ENCODE measurements around the gene B4GALNT3. TPM values are rescaled to one million over a fixed set of nuclear protein-coding genes. Genes with fewer than 3 reads are reported as not detected.
A peak's percentile ranks its signal among the peaks of the same experiment; 100 is the strongest.

The B4GALNT3 gene
- total RNA-seq, 1 donor from 2014 or later, result 8.6 TPM

DNA sequence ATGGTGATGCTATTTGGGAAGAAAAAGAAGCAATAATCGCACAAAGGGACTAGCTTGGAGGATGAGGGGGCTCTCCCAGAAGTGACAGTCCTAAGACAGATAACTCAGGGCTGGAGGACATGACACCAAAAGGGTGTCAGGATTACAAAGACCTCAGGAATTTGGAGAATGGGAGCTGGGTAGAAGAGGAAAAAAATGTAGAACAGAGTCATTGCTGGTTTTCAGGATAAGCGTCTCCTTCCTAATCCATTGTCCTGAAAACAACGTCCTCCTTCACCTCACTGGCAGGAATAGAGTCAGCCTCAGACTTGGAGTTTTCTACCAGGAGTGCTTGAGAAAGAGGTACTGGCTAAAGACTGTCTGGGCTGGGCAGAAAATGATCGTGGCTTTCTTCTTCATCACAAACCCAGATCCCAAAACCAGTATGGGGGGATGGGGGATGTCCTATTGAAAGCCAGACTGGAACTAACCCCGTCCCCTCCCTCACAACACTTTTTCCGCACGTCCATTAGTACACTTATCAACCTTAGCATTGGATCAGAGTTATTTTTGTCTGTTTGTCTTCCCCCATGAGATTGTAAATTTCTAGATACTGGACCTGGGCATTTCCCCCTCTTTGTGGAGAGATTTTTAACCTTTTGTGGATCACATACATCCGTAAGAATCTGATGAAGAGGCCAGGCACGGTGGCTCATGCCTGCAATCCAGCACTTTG, 14.3 kb downstream of the B4GALNT3 start:
- Mint-ChIP-seq H3K4me3 (no peak overlapping the region), H3K36me3 (ENCODE audit: low read depth) (no peaks in the 10 kb centered on the region), H3K9me3 (no peaks in the 10 kb centered on the region), H3K4me1 (ENCODE audit: low read depth) (peaks cover 7% of the 10 kb centered on the region), H3K27me3 (ENCODE audit: insufficient read depth) (peaks cover 11% of the 10 kb centered on the region), H3K27ac (no peak overlapping the region)
- intact Hi-C loops (cut with micrococcal nuclease), result no loop called here
- no peak for DNase-seq (ENCODE audit: low spot score)

DNA sequence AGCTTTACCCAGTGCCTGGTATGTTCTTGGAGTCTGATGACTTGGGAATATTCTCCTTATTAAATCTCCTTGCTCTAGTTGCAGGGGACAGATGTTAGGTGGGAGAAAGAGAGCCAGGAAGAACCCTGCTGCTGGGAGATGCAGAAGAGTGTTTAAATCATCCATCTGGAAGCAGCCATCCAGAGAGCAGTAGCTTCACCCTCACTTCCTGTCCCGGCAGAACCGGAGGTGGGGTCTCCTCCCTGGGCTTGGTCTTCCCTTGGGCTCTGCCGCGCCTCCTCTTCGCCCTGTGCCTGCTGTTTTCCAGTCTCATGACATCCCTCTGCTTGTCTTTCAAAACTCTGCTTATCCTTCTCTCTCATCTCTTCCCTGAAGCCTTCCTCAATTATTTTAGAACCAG, 15.5 kb downstream of the B4GALNT3 start:
- intact Hi-C loops (cut with micrococcal nuclease), result no loop called here
- H3K4me3 Mint-ChIP-seq, result no peak overlapping the region
- H3K27ac Mint-ChIP-seq, result no peak overlapping the region
- peaks cover 13% of the 10 kb centered on the region for H3K27me3 Mint-ChIP-seq (ENCODE audit: insufficient read depth)
- no peaks in the 10 kb centered on the region for H3K9me3 Mint-ChIP-seq
- H3K4me1 Mint-ChIP-seq (ENCODE audit: low read depth), result peaks cover 7% of the 10 kb centered on the region
- H3K36me3 Mint-ChIP-seq (ENCODE audit: low read depth), result no peaks in the 10 kb centered on the region
- no peak for DNase-seq (ENCODE audit: low spot score)

DNA sequence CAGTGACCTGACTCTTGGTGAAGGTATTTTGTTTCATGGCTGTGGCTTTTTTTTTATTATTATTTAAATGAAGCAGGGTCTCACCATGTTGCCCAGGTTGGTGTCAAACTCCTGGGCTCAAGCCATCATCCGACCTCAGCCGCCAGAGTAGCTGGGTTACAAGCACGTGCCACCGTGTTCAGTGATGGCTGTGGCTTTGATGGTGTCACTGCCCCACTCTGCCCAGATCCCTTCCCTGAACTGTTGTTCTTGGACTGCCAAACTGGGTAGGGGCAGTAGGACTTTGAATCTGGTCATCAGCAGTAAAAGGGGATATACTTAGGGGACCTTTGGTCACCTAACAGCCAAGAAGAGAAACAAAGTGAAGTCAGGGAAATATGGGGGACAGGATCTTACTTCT, 19.4 kb downstream of the B4GALNT3 start:
- H3K9me3 Mint-ChIP-seq, result no peaks in the 10 kb centered on the region
- H3K27ac Mint-ChIP-seq, result no peak overlapping the region
- H3K27me3 Mint-ChIP-seq (ENCODE audit: insufficient read depth), result peaks cover 16% of the 10 kb centered on the region
- no peak for DNase-seq (ENCODE audit: low spot score)
- peaks cover 7% of the 10 kb centered on the region for H3K4me1 Mint-ChIP-seq (ENCODE audit: low read depth)
- intact Hi-C loops (cut with micrococcal nuclease), result no loop called here
- no peak overlapping the region for H3K4me3 Mint-ChIP-seq
- no peaks in the 10 kb centered on the region for H3K36me3 Mint-ChIP-seq (ENCODE audit: low read depth)

DNA sequence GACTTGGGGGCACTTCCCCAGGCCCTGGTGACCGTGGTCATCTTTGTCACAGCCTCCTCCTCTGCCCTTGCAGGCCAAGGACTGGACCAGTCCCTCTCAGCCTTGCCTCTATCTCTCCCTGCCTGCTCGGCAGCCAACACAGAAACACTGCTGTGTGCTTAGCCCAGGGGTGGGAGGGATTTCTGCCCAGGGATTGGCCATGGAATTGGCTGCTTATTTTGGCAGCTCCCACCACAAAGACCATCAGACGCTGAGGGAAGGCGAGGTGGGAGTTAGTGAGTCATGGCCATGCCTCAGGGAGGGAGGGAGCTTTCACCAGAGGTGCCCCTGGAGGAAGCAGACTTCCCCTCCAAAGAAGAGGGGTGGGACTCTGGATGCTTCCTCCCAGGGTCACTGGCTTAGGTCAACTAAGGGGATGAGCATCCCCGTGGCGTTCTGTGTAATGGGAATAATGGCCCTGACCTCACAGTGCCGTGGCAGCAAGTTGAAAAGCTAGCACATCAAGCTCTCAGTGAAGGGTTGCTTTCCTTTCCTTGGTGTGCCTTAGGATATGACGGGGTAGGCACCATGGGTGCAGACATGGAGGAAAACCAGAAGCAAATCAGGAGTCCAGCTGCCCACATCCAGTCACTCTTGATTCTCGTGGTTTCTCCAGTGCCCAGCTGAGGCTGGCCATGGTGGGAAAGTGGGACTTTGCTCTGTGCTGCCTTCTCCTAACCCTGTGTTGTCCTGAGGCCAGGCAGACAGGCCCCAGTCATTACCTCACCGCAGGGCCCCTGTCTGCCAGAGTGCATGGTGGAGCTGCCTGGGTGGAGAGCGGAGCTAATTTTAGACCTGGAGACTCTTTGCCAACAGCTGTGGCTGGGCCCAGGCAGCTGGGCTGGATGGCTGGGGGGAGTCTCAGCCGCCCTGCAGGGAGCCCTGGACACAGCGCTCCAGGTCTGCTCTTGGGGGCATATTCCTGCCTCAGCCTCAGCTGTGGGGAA, 21.4 kb downstream of the B4GALNT3 start:
- Mint-ChIP-seq H3K4me3 (no peak overlapping the region), H3K9me3 (no peaks in the 10 kb centered on the region), H3K4me1 (ENCODE audit: low read depth) (no peaks in the 10 kb centered on the region), H3K27me3 (ENCODE audit: insufficient read depth) (peaks cover 13% of the 10 kb centered on the region), H3K27ac (no peak overlapping the region), H3K36me3 (ENCODE audit: low read depth) (no peaks in the 10 kb centered on the region)
- intact Hi-C loops (cut with micrococcal nuclease), result no loop called here
- DNase-seq (ENCODE audit: low spot score), result no peak

DNA sequence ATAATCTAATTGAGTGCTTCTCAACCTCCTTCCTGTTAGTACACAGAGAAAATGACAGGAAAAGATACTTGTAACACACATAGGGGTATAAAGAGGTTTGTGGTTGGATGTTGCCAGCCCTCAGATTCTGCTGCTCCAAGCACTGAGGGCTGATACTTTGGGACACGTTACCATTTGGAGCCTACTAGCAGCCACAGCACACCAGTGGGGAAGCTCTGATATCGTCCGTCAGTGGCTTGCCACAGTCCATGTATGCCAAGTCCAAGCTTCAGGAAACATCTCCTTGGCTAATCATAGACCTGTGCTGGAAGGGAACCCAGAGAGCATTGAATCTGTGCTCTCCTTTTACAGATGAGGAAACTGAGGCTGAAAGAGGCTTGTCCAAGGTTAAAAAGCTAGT, 22.3 kb downstream of the B4GALNT3 start:
- H3K4me3 Mint-ChIP-seq, result no peak overlapping the region
- H3K36me3 Mint-ChIP-seq (ENCODE audit: low read depth), result peaks cover 3% of the 10 kb centered on the region
- DNase-seq (ENCODE audit: low spot score), result no peak
- no peaks in the 10 kb centered on the region for H3K9me3 Mint-ChIP-seq
- intact Hi-C loops (cut with micrococcal nuclease), result no loop called here
- H3K4me1 Mint-ChIP-seq (ENCODE audit: low read depth), result no peaks in the 10 kb centered on the region
- H3K27ac Mint-ChIP-seq, result no peak overlapping the region
- peaks cover 11% of the 10 kb centered on the region for H3K27me3 Mint-ChIP-seq (ENCODE audit: insufficient read depth)

DNA sequence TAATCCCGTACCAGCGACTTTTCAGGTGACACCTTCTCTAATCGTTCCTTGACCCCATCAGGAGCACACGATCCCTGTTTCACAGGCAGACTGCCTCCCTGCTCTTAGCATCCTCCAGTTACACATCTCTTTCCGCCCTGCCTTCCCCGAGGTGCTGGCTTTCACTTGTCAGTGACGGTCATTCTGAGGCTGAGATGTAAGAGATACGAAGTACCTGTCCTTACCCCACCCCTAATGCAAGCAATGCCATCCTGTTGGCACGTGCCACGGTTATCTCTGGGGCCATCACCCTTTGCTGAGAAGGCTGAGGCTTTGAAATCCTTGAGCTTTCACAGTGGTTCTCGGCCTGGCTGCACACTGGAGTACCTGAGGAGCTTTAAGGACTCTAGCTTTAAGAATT, 24.4 kb downstream of the B4GALNT3 start:
- Mint-ChIP-seq H3K9me3 (no peaks in the 10 kb centered on the region), H3K4me3 (no peak overlapping the region)

DNA sequence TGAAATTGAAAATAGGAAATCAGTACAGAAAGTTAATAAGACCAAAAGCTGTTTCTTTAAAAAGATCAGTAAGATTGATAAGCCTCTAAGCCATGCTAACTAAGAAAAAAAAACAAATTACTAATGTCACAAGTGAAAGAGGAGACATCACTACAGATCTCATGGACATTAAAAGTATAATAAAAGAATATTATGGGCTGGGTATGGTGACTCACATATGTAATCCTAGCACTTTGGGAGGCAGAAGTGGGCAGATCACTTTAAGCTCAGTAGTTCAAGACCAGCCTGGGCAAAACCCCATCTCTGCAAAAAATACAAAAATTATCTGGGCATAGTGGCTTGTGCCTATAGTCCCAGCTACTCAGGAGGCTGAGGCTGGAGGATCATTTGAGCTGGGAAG, 30.5 kb downstream of the B4GALNT3 start:
- H3K27ac Mint-ChIP-seq, result no peak overlapping the region
- intact Hi-C loops (cut with micrococcal nuclease), result no loop called here

More for the DNA sequence above, 24.4 kb downstream of the B4GALNT3 start:
- no peak for DNase-seq (ENCODE audit: low spot score)
- H3K4me1 Mint-ChIP-seq (ENCODE audit: low read depth), result peaks cover 8% of the 10 kb centered on the region
- peaks cover 3% of the 10 kb centered on the region for H3K36me3 Mint-ChIP-seq (ENCODE audit: low read depth)
- H3K27me3 Mint-ChIP-seq (ENCODE audit: insufficient read depth), result peaks cover 11% of the 10 kb centered on the region
- intact Hi-C loops (cut with micrococcal nuclease), result no loop called here
- no peak overlapping the region for H3K27ac Mint-ChIP-seq

DNA sequence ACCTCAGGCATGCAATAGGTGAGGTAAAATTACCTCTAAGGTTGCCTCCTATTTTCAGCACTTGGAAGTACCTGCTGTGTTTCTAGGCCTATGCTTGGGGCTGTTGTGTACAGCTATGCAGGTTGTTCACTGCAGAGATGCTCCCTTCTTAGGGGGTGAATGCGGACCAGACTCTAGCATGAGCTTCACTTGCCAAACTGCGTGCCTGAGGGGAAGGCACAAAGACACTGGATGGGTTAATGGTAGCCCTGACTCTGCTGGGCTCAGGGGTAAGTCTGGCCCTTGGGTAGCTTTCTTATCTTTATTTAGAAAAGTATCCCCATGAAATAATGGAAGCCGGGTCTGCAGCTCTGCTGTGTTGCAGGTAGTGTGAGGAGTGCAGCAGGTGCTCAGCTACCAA, 35.7 kb downstream of the B4GALNT3 start:
- H3K4me1 Mint-ChIP-seq (ENCODE audit: low read depth), result peaks cover 17% of the 10 kb centered on the region
- H3K27me3 Mint-ChIP-seq (ENCODE audit: insufficient read depth), result peaks cover 14% of the 10 kb centered on the region
- intact Hi-C loops (cut with micrococcal nuclease), result no loop called here
- no peak overlapping the region for H3K4me3 Mint-ChIP-seq
- no peak overlapping the region for H3K27ac Mint-ChIP-seq
- no peaks in the 10 kb centered on the region for H3K9me3 Mint-ChIP-seq
- H3K36me3 Mint-ChIP-seq (ENCODE audit: low read depth), result no peaks in the 10 kb centered on the region
- no peak for DNase-seq (ENCODE audit: low spot score)

More for the DNA sequence above, 30.5 kb downstream of the B4GALNT3 start:
- peaks cover 3% of the 10 kb centered on the region for H3K36me3 Mint-ChIP-seq (ENCODE audit: low read depth)
- no peak for DNase-seq (ENCODE audit: low spot score)
- peaks cover 8% of the 10 kb centered on the region for H3K4me1 Mint-ChIP-seq (ENCODE audit: low read depth)
- H3K4me3 Mint-ChIP-seq, result no peak overlapping the region
- H3K9me3 Mint-ChIP-seq, result peaks cover 7% of the 10 kb centered on the region
- H3K27me3 Mint-ChIP-seq (ENCODE audit: insufficient read depth), result peaks cover 15% of the 10 kb centered on the region

DNA sequence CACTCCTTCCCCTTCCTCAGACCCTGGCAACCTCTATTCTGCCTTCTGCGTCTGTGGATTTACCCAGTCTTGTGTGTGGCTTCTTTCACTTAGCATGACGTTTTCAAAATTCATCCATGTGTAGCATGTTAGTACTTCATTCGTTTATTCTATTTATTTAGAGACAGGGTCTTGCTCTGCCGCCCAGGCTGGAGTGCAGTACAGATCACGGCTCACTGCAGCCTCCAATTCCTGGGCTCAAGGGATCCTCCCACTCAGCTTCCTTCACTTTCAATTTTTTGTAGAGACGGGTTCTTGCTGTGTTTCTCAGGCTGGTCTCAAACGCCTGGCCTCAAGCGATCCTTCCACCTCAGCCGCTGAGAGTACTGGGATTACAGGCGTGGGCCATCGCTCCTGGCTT, 37.0 kb downstream of the B4GALNT3 start:
- intact Hi-C loops (cut with micrococcal nuclease), result no loop called here
- H3K27ac Mint-ChIP-seq, result no peak overlapping the region
- no peak overlapping the region for H3K4me3 Mint-ChIP-seq
- H3K36me3 Mint-ChIP-seq (ENCODE audit: low read depth), result no peaks in the 10 kb centered on the region
- no peak for DNase-seq (ENCODE audit: low spot score)
- peaks cover 10% of the 10 kb centered on the region for H3K27me3 Mint-ChIP-seq (ENCODE audit: insufficient read depth)
- H3K9me3 Mint-ChIP-seq, result no peaks in the 10 kb centered on the region
- peaks cover 17% of the 10 kb centered on the region for H3K4me1 Mint-ChIP-seq (ENCODE audit: low read depth)

DNA sequence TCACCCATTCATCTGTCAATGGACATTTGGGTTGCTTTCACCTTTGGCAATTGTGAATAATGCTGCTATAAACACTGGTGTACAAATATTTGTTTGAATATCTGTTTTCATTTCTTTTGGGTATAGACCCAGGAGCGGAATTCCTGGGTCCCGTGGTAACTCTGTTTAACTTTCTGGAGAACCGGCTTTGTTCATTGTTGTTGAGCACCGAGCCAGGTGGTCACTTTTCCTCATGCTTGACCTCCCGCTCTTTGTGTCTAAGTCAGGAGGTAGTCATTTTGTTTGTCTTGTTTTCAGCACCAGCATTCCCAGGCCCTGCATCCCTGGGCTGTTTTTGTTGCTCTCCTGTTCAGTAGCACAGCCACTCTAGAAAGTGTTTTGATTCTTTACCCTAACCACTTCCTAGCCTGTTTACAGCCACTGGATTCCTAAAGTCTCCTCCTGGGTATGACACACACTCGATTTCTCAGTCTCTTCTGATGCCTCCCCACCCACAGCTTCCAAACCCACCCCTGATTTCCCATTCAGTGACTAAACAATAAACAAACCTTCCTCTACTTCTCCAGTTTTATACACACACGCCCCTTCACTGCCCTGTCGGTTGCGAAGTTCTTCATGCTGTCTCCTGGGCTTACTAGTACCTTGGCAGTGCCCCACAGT, 37.9 kb downstream of the B4GALNT3 start:
- no peaks in the 10 kb centered on the region for H3K36me3 Mint-ChIP-seq (ENCODE audit: low read depth)
- H3K27me3 Mint-ChIP-seq (ENCODE audit: insufficient read depth), result peaks cover 8% of the 10 kb centered on the region
- DNase-seq (ENCODE audit: low spot score), result no peak
- intact Hi-C loops (cut with micrococcal nuclease), result no loop called here
- no peak overlapping the region for H3K4me3 Mint-ChIP-seq
- peak overlapping the region; percentile 2 for H3K27ac Mint-ChIP-seq
- H3K4me1 Mint-ChIP-seq (ENCODE audit: low read depth), result peaks cover 17% of the 10 kb centered on the region
- no peaks in the 10 kb centered on the region for H3K9me3 Mint-ChIP-seq

DNA sequence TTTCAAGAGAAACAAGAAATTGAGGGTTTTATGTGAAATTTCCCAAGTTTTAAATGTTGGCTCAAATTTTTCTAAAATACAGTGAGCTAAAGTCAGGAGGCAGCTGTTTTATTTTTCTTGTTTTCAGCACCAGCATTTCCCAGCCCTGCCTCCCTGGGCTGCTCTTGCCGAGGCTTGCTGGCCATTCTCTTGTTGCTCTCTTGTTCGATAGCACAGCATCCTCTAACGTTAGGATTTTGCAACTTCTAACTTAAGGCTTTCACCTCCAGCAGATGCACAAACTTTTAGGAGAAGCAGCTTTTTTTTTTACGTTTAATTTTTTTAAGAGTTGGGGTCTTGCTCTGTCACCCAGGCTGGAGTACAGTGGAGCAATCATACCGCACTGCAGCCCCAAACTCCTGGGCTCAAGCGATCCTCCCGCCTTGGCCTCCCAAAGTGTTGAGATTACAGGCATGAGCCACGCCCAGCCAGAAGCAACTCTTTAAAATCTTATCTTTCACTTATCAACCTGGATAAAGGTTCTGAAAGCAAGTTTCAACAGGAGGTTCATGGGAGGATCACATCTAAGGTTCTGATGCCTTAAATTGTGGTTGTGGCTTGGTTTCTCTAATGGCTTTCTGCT, 40.2 kb downstream of the B4GALNT3 start:
- H3K9me3 Mint-ChIP-seq, result no peaks in the 10 kb centered on the region
- no peak overlapping the region for H3K27ac Mint-ChIP-seq
- intact Hi-C loops (cut with micrococcal nuclease), result no loop called here
- no peak overlapping the region for H3K4me3 Mint-ChIP-seq
- H3K4me1 Mint-ChIP-seq (ENCODE audit: low read depth), result peaks cover 24% of the 10 kb centered on the region
- H3K36me3 Mint-ChIP-seq (ENCODE audit: low read depth), result no peaks in the 10 kb centered on the region
- no peak for DNase-seq (ENCODE audit: low spot score)
- H3K27me3 Mint-ChIP-seq (ENCODE audit: insufficient read depth), result peaks cover 12% of the 10 kb centered on the region

DNA sequence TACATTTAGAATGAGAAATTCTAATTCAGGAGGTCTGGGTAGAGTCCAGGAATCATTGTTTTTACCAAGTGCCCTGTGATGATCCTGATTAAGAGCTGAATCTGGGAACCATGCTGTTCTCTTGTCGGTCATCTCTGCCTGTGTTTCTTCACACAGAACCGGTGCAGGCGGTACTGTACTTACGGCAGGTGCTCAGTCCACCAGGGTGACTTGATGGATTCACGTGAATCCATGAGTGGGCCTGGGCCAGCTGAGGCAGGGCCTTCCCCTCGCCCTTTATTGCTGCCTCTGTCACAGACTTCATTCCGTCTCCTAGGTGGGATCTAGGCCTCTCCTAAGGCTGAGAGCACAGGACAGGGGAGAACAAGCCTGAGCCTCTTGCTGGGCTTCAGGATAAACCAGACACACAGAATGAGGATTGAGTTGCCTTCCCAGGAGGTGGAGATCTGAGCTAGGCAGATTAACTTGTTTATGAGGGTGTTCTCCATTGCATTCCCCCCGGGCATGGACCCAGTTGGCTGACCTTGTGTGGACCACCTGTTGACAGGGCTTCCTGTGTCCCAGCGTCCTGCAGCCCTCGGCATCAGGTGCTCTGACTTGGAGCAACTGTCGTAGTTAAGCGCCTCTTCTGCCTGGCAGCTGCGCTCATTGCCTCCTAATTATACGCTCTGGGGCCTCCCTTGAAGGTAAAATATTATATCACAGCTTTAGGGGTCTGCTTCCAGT, 42.1 kb downstream of the B4GALNT3 start:
- Mint-ChIP-seq H3K36me3 (ENCODE audit: low read depth) (no peaks in the 10 kb centered on the region), H3K4me3 (no peak overlapping the region), H3K4me1 (ENCODE audit: low read depth) (peaks cover 24% of the 10 kb centered on the region), H3K27me3 (ENCODE audit: insufficient read depth) (peaks cover 16% of the 10 kb centered on the region), H3K27ac (no peak overlapping the region), H3K9me3 (no peaks in the 10 kb centered on the region)
- DNase-seq (ENCODE audit: low spot score), result no peak
- intact Hi-C loops (cut with micrococcal nuclease), result no loop called here
